ENCODE results near the gene PARD3. TPM values are rescaled to one million over a fixed set of nuclear protein-coding genes. Genes with fewer than 3 reads are reported as not detected.

Gene PARD3
- total and polyA plus RNA-seq, 3 donors from 2014 or later: 31.8 to 59.5 (median 49.5) TPM

DNA sequence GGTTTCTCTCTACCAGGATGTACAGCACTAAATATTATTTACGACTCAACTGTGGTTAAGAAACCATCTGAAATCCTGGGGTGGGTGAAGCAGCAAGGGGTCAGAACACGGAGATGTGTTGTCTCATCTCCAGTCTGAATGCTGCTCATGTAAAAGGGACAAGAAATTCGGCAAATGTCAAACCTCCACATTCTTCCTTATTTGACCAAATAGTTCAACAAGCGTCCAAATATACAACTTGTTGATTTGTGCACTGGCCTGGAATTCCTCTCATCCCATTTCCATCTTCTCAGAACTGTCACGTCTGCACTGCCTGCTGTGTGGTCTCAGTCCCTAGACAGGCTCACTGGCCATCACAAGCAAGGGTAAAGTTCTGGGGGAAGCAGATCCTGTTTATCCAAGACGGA lies 520.0 kb downstream of the PARD3 start:
- Histone ChIP-seq H3K27me3 (no peaks in the 10 kb centered on the region), H3K9me3 (no peaks in the 10 kb centered on the region), H3K36me3 (ENCODE audit: low read depth, missing control alignments) (no peaks in the 10 kb centered on the region), H3K4me1 (no peaks in the 10 kb centered on the region), H3K27ac (no peak overlapping the region), H3K4me3 (no peak overlapping the region)
- intact Hi-C loops (cut with DNase I; ENCODE audit: low total_unique reads): no loop called here
- TF ChIP-seq, protein P1, sequence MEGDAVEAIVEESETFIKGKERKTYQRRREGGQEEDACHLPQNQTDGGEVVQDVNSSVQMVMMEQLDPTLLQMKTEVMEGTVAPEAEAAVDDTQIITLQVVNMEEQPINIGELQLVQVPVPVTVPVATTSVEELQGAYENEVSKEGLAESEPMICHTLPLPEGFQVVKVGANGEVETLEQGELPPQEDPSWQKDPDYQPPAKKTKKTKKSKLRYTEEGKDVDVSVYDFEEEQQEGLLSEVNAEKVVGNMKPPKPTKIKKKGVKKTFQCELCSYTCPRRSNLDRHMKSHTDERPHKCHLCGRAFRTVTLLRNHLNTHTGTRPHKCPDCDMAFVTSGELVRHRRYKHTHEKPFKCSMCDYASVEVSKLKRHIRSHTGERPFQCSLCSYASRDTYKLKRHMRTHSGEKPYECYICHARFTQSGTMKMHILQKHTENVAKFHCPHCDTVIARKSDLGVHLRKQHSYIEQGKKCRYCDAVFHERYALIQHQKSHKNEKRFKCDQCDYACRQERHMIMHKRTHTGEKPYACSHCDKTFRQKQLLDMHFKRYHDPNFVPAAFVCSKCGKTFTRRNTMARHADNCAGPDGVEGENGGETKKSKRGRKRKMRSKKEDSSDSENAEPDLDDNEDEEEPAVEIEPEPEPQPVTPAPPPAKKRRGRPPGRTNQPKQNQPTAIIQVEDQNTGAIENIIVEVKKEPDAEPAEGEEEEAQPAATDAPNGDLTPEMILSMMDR (IDR thresholded peaks at IDR 0.05): no peak
- TF ChIP-seq POLR2A (IDR thresholded peaks at IDR 0.05): no peak
- DNase-seq: no peak
- 83 to 88% methylated on average over 6 of the region's 6 CpGs for WGBS, 2 donors

- Histone ChIP-seq H3K27me3 (no peaks in the 10 kb centered on the region), H3K4me3 (no peak overlapping the region), H3K4me1 (no peaks in the 10 kb centered on the region), H3K36me3 (ENCODE audit: low read depth, missing control alignments) (no peaks in the 10 kb centered on the region), H3K9me3 (no peaks in the 10 kb centered on the region), H3K27ac (no peak overlapping the region)
- DNase-seq: no peak
- TF ChIP-seq, protein P1 (IDR thresholded peaks at IDR 0.05): no peak
- TF ChIP-seq POLR2A (IDR thresholded peaks at IDR 0.05): no peak
- intact Hi-C loops (cut with DNase I; ENCODE audit: low total_unique reads): no loop called here
- 92 to 94% methylated on average over 5 of the region's 5 CpGs for WGBS, 2 donors
Observed at GRCh38 chr10:34294137-34294536, 521.0 kb downstream of the PARD3 start.

- no peaks in the 10 kb centered on the region for H3K27me3 ChIP-seq
- 95% methylated on average over 2 of the region's 2 CpGs for WGBS, 2 donors
- no peak for DNase-seq
- intact Hi-C loops (cut with DNase I; ENCODE audit: low total_unique reads): no loop called here
- no peaks in the 10 kb centered on the region for H3K9me3 ChIP-seq
- no peaks in the 10 kb centered on the region for H3K4me1 ChIP-seq
- H3K36me3 ChIP-seq (ENCODE audit: low read depth, missing control alignments): no peaks in the 10 kb centered on the region
- no peak overlapping the region for H3K4me3 ChIP-seq
- TF ChIP-seq, protein P1 (IDR thresholded peaks at IDR 0.05): no peak
- TF ChIP-seq POLR2A (IDR thresholded peaks at IDR 0.05): no peak
- H3K27ac ChIP-seq: no peak overlapping the region
Observed at GRCh38 chr10:34292675-34293074, 522.4 kb downstream of the PARD3 start.

- Histone ChIP-seq H3K36me3 (ENCODE audit: low read depth, missing control alignments) (no peaks in the 10 kb centered on the region), H3K27me3 (no peaks in the 10 kb centered on the region), H3K9me3 (no peaks in the 10 kb centered on the region), H3K4me3 (no peak overlapping the region), H3K27ac (no peak overlapping the region), H3K4me1 (no peaks in the 10 kb centered on the region)
- DNase-seq: no peak
- TF ChIP-seq, protein P1 (IDR thresholded peaks at IDR 0.05): no peak
- no peak for TF ChIP-seq POLR2A (IDR thresholded peaks at IDR 0.05)
- intact Hi-C loops (cut with DNase I; ENCODE audit: low total_unique reads): no loop called here
- 73 to 87% methylated on average over 4 of the region's 4 CpGs for WGBS, 2 donors
Observed at GRCh38 chr10:34292194-34292565, 522.9 kb downstream of the PARD3 start.

DNA sequence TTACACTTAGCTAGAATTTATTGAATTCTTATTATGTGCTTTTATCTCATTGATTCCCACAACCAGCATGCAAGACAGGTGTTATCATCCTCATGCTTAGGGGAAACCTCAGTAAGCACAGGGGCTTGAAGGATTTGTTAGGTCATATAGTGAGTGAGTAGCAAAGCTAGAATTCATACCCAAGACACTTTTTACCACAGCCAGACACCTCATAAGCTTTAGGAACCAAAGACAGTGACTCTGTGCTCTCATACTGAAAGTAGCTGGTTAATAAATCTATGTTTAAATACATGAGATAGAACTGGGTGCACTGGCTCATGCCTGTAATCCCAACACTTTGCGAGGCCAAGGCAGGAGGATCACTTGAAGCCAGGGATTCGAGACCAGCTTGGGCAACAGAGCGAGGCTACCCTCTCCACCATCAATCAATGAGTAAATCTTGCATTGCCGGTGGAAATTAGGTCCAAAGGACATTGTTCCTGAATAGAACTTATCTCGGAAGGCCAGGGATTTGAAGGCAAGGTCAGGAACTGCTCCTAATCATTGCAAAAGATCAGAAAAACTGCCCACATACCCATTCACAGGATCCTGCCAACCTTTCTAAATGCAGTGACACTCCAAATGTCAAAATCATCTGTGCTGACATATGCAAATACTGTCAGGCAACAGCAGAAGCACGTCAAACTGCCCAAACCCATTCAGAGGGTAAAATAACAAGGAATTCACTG lies 523.5 kb downstream of the PARD3 start:
- no peak for DNase-seq
- no peaks in the 10 kb centered on the region for H3K27me3 ChIP-seq
- H3K36me3 ChIP-seq (ENCODE audit: low read depth, missing control alignments): no peaks in the 10 kb centered on the region
- no peak overlapping the region for H3K4me3 ChIP-seq
- WGBS, 2 donors: 78 to 94% methylated on average over 6 of the region's 6 CpGs
- TF ChIP-seq, protein P1 (IDR thresholded peaks at IDR 0.05): no peak
- no peak for TF ChIP-seq POLR2A (IDR thresholded peaks at IDR 0.05)
- intact Hi-C loops (cut with DNase I; ENCODE audit: low total_unique reads): no loop called here
- no peak overlapping the region for H3K27ac ChIP-seq
- no peaks in the 10 kb centered on the region for H3K9me3 ChIP-seq
- no peaks in the 10 kb centered on the region for H3K4me1 ChIP-seq
